ENCODE data around the gene F2RL2. TPM values are rescaled to one million over a fixed set of nuclear protein-coding genes. Genes with fewer than 3 reads are reported as not detected.

F2RL2 gene
- total and polyA plus RNA-seq, 2 donors (not counting 1 experiment from before 2014, with no cell fraction given) = 82.6 to 91.6 TPM

GRCh38 chr5:76586531-76586930 is 36.7 kb downstream of the F2RL2 start:
- H3K4me1 ChIP-seq (ENCODE audit: control insufficient read depth, extremely low read depth, insufficient read depth, low read length) = no peaks in the 10 kb centered on the region
- H3K27ac ChIP-seq (ENCODE audit: insufficient read depth, low read length) = no peak overlapping the region
- no peak overlapping the region for H3K4me2 ChIP-seq (ENCODE audit: extremely low read depth, insufficient read depth, low read length)
- no peak overlapping the region for H3K4me3 ChIP-seq (replicated peaks in 1 of 4; ENCODE audit: control extremely low read depth in 1 of 4, insufficient read depth in 1 of 4, low read depth in 3 of 4, low read length in 4 of 4)
- DNase-seq (ENCODE audit: low read depth in 2 of 2) = no peak
- H3K79me2 ChIP-seq (ENCODE audit: control insufficient read depth, insufficient read depth, low read length) = no peaks in the 10 kb centered on the region
- TF ChIP-seq EZH2 (IDR thresholded peaks at IDR 0.05; ENCODE audit: low read length, missing control alignments) = no peak
- TF ChIP-seq CTCF (conservative IDR thresholded peaks at IDR 0.05 in 1 of 2, IDR thresholded peaks at IDR 0.05 in 1 of 2; ENCODE audit: low read depth in 1 of 2, low read length in 2 of 2) = no peak
- H3K9ac ChIP-seq (ENCODE audit: insufficient read depth, low read length) = no peak overlapping the region
- H4K20me1 ChIP-seq (ENCODE audit: control insufficient read depth, extremely low read depth, insufficient read depth, low read length) = no peaks in the 10 kb centered on the region
- H3K36me3 ChIP-seq (ENCODE audit: control insufficient read depth, insufficient read depth, low read length) = no peaks in the 10 kb centered on the region
- peaks cover 2% of the 10 kb centered on the region for H3K27me3 ChIP-seq (ENCODE audit: control insufficient read depth, insufficient read depth, low read length)
- no peaks in the 10 kb centered on the region for H3K9me3 ChIP-seq (ENCODE audit: control insufficient read depth, insufficient read depth, low read depth, low read length)
- no peak overlapping the region for H2AFZ ChIP-seq (ENCODE audit: low read length)

- Histone ChIP-seq H3K4me3 (replicated peaks in 1 of 4; ENCODE audit: control extremely low read depth in 1 of 4, insufficient read depth in 1 of 4, low read depth in 3 of 4, low read length in 4 of 4) (no peak overlapping the region), H3K9ac (ENCODE audit: insufficient read depth, low read length) (no peak overlapping the region), H2AFZ (ENCODE audit: low read length) (no peak overlapping the region), H3K4me1 (ENCODE audit: control insufficient read depth, extremely low read depth, insufficient read depth, low read length) (no peaks in the 10 kb centered on the region), H3K27ac (ENCODE audit: insufficient read depth, low read length) (no peak overlapping the region), H3K9me3 (ENCODE audit: control insufficient read depth, insufficient read depth, low read depth, low read length) (no peaks in the 10 kb centered on the region), H3K4me2 (ENCODE audit: extremely low read depth, insufficient read depth, low read length) (no peak overlapping the region), H3K27me3 (ENCODE audit: control insufficient read depth, insufficient read depth, low read length) (peaks cover 2% of the 10 kb centered on the region), H3K79me2 (ENCODE audit: control insufficient read depth, insufficient read depth, low read length) (no peaks in the 10 kb centered on the region), H4K20me1 (ENCODE audit: control insufficient read depth, extremely low read depth, insufficient read depth, low read length) (no peaks in the 10 kb centered on the region), H3K36me3 (ENCODE audit: control insufficient read depth, insufficient read depth, low read length) (no peaks in the 10 kb centered on the region)
- no peak for DNase-seq (ENCODE audit: low read depth in 2 of 2)
- TF ChIP-seq EZH2 (IDR thresholded peaks at IDR 0.05; ENCODE audit: low read length, missing control alignments) = no peak
- no peak for TF ChIP-seq CTCF (conservative IDR thresholded peaks at IDR 0.05 in 1 of 2, IDR thresholded peaks at IDR 0.05 in 1 of 2; ENCODE audit: low read depth in 1 of 2, low read length in 2 of 2)
Measured at GRCh38 chr5:76585783-76586217, 37.4 kb downstream of the F2RL2 start.

GRCh38 chr5:76583163-76584047 is 39.8 kb downstream of the F2RL2 start:
- Histone ChIP-seq H3K27me3 (ENCODE audit: control insufficient read depth, insufficient read depth, low read length) (peaks cover 2% of the 10 kb centered on the region), H3K4me3 (replicated peaks in 1 of 4; ENCODE audit: control extremely low read depth in 1 of 4, insufficient read depth in 1 of 4, low read depth in 3 of 4, low read length in 4 of 4) (no peak overlapping the region), H4K20me1 (ENCODE audit: control insufficient read depth, extremely low read depth, insufficient read depth, low read length) (no peaks in the 10 kb centered on the region), H3K9me3 (ENCODE audit: control insufficient read depth, insufficient read depth, low read depth, low read length) (no peaks in the 10 kb centered on the region), H3K79me2 (ENCODE audit: control insufficient read depth, insufficient read depth, low read length) (no peaks in the 10 kb centered on the region), H3K27ac (ENCODE audit: insufficient read depth, low read length) (no peak overlapping the region), H3K4me1 (ENCODE audit: control insufficient read depth, extremely low read depth, insufficient read depth, low read length) (no peaks in the 10 kb centered on the region), H3K36me3 (ENCODE audit: control insufficient read depth, insufficient read depth, low read length) (no peaks in the 10 kb centered on the region), H2AFZ (ENCODE audit: low read length) (no peak overlapping the region), H3K4me2 (ENCODE audit: extremely low read depth, insufficient read depth, low read length) (no peak overlapping the region), H3K9ac (ENCODE audit: insufficient read depth, low read length) (no peak overlapping the region)
- peak in 1 of 2 donors; percentile 54 for TF ChIP-seq CTCF (conservative IDR thresholded peaks at IDR 0.05 in 1 of 2, IDR thresholded peaks at IDR 0.05 in 1 of 2; ENCODE audit: low read depth in 1 of 2, low read length in 2 of 2)
- no peak for TF ChIP-seq EZH2 (IDR thresholded peaks at IDR 0.05; ENCODE audit: low read length, missing control alignments)
- DNase-seq (ENCODE audit: low read depth in 2 of 2) = peak; percentile 35 to 56

Measured in fibroblast of lung (primary cell).